ENCODE results near the gene CSRP3. TPM values are rescaled to one million over a fixed set of nuclear protein-coding genes. Genes with fewer than 3 reads are reported as not detected.

CSRP3 gene
- polyA plus RNA-seq, 2 of the 4 experiments (the other 2 are of a cell fraction) = not detected

GRCh38 chr11:19243143-19243542, 41.4 kb upstream of the CSRP3 start (continued):
- TF ChIP-seq REST (IDR thresholded peaks at IDR 0.05) = no peak
- TF ChIP-seq E2F6 (IDR thresholded peaks at IDR 0.05; ENCODE audit: borderline replicate concordance, low read depth) = no peak
- no peak for TF ChIP-seq KDM1A (IDR thresholded peaks at IDR 0.05; ENCODE audit: low read depth)
- TF ChIP-seq MAZ (IDR thresholded peaks at IDR 0.05; ENCODE audit: borderline replicate concordance, low read depth, low read length) = no peak

GRCh38 chr11:19242179-19242932, 40.6 kb upstream of the CSRP3 start:
- ATAC-seq (no peak), FAIRE-seq (no peak), DNase-seq (ENCODE audit: low read depth in 1 of 2, low spot score in 1 of 2) (no peak)
- ChIA-PET POLR2A (no interaction called here), CTCF (no interaction called here)
- WGBS (ENCODE audit: missing lambda C conversion rate) = 91% methylated on average over 52 of the region's 55 CpGs
- no peaks in the 10 kb centered on the region; the same call in 2 of the 3 replicates for H3K9me3 ChIP-seq
- peaks cover 23% of the 10 kb centered on the region; the same call in 2 of the 3 replicates for H3K4me1 ChIP-seq
- H3K4me2 ChIP-seq = peak overlapping the region; percentile 85
- TF ChIP-seq USF2 (IDR thresholded peaks at IDR 0.05) (no peak), CHD2 (IDR thresholded peaks at IDR 0.05; ENCODE audit: low read length, partially characterized antibody) (no peak), EHMT2 (IDR thresholded peaks at IDR 0.05; ENCODE audit: low read depth) (no peak), TP53 (CRISPR knock-in tag; IDR thresholded peaks at IDR 0.05) (no peak), MAX (IDR thresholded peaks at IDR 0.05) (no peak), HES2 (IDR thresholded peaks at IDR 0.05) (no peak)
- peak overlapping the region; percentile 83; the same call in 2 of the 3 replicates for H3K4me3 ChIP-seq
- H3K27ac ChIP-seq = peak overlapping the region in 1 of 2 experiments; percentile 94; a peak in 3 of 6 replicates

- WGBS (ENCODE audit: missing lambda C conversion rate) = 19% methylated on average over 42 of the region's 92 CpGs
- CTCF ChIA-PET = no interaction called here
- peak; percentile 63 to 73 for ATAC-seq
- peak overlapping the region; percentile 74 to 94; a peak in 5 of 6 replicates for H3K27ac ChIP-seq
- peaks cover 23% of the 10 kb centered on the region; the same call in 2 of the 3 replicates for H3K4me1 ChIP-seq
- H3K4me3 ChIP-seq = peak overlapping the region; percentile 83
- peak; percentile 16 to 67 for DNase-seq (ENCODE audit: low read depth in 1 of 2, low spot score in 1 of 2)
- H3K4me2 ChIP-seq = peak overlapping the region; percentile 85
- no peak for TF ChIP-seq ELK1 (IDR thresholded peaks at IDR 0.05; ENCODE audit: low read depth, low read length)
- TF ChIP-seq NFE2L2 (conservative IDR thresholded peaks at IDR 0.05; ENCODE audit: low read length) = no peak
- TF ChIP-seq HOXB5 (CRISPR knock-in tag; IDR thresholded peaks at IDR 0.05) = peak; percentile 29; the same call in 1 of the 2 replicates
- no peak for FAIRE-seq
- no peaks in the 10 kb centered on the region; the same call in 2 of the 3 replicates for H3K9me3 ChIP-seq
- POLR2A ChIA-PET = no interaction called here
Observed at GRCh38 chr11:19241260-19242178, 39.7 kb upstream of the CSRP3 start.
